Type B pancreatic cell (in vitro differentiated cells): ENCODE results near the gene ROM1. TPM values are rescaled to one million over a fixed set of nuclear protein-coding genes. Genes with fewer than 3 reads are reported as not detected.
"Not testable (repeated sequence)": the region's sequence is repeated elsewhere in the genome, so short reads cannot be mapped to it uniquely, and the experiment has no call there.

Experiments
- DNase-seq: peaks from one replicate; pipeline ENCODE4 v3.0.0; 2021; ENCODE audit warnings: mixed read lengths; ENCODE audit not compliant: unreplicated experiment; ENCODE audit errors: extremely low spot score
- H3K27ac Mint-ChIP-seq: 2 replicates; pipeline ENCODE4 v1.8.0; 2021; ENCODE audit warnings: mild to moderate bottlenecking, mixed read lengths
- H3K27me3 Mint-ChIP-seq: 2 replicates; pipeline ENCODE4 v1.8.0; 2021; ENCODE audit warnings: mixed read lengths
- H3K36me3 Mint-ChIP-seq: 2 replicates; pipeline ENCODE4 v1.8.0; 2021; ENCODE audit warnings: mixed read lengths
- H3K4me1 Mint-ChIP-seq: one replicate; pipeline ENCODE4 v1.8.0; 2021; ENCODE audit warnings: mixed read lengths; ENCODE audit not compliant: unreplicated experiment
- H3K4me3 Mint-ChIP-seq: 2 replicates; pipeline ENCODE4 v1.8.0; 2021; ENCODE audit warnings: mild to moderate bottlenecking, mixed read lengths
- H3K9me3 Mint-ChIP-seq: 2 replicates; pipeline ENCODE4 v1.8.0; 2021; ENCODE audit warnings: mixed read lengths
- total RNA-seq: library from RNA; stranded (reverse); gene quantifications from 2 replicates; pipeline ENCODE4 v1.2.1, GENCODE V29; 2021; ENCODE audit warnings: low replicate concordance
- TF ChIP-seq, protein P1 (sequence below): fragments of 200-600 bp; sonication (generic); conservative IDR thresholded peaks from 2 replicates; pipeline ENCODE4 v1.5.0; 2021; ENCODE audit warnings: antibody characterized with exemption, mild to moderate bottlenecking

The ROM1 gene
- total RNA-seq, 1 donor from 2014 or later, result 1.8 TPM

GRCh38 chr11:62579252-62579651 lies 33.8 kb upstream of the ROM1 start:
- Mint-ChIP-seq H3K4me1 (peaks cover 10% of the 10 kb centered on the region), H3K4me3 (no peak overlapping the region), H3K27me3 (no peaks in the 10 kb centered on the region), H3K36me3 (peaks cover 9% of the 10 kb centered on the region), H3K9me3 (no peaks in the 10 kb centered on the region), H3K27ac (no peak overlapping the region)
- DNase-seq, result no peak
- TF ChIP-seq, protein P1, sequence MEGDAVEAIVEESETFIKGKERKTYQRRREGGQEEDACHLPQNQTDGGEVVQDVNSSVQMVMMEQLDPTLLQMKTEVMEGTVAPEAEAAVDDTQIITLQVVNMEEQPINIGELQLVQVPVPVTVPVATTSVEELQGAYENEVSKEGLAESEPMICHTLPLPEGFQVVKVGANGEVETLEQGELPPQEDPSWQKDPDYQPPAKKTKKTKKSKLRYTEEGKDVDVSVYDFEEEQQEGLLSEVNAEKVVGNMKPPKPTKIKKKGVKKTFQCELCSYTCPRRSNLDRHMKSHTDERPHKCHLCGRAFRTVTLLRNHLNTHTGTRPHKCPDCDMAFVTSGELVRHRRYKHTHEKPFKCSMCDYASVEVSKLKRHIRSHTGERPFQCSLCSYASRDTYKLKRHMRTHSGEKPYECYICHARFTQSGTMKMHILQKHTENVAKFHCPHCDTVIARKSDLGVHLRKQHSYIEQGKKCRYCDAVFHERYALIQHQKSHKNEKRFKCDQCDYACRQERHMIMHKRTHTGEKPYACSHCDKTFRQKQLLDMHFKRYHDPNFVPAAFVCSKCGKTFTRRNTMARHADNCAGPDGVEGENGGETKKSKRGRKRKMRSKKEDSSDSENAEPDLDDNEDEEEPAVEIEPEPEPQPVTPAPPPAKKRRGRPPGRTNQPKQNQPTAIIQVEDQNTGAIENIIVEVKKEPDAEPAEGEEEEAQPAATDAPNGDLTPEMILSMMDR, result no peak

DNA sequence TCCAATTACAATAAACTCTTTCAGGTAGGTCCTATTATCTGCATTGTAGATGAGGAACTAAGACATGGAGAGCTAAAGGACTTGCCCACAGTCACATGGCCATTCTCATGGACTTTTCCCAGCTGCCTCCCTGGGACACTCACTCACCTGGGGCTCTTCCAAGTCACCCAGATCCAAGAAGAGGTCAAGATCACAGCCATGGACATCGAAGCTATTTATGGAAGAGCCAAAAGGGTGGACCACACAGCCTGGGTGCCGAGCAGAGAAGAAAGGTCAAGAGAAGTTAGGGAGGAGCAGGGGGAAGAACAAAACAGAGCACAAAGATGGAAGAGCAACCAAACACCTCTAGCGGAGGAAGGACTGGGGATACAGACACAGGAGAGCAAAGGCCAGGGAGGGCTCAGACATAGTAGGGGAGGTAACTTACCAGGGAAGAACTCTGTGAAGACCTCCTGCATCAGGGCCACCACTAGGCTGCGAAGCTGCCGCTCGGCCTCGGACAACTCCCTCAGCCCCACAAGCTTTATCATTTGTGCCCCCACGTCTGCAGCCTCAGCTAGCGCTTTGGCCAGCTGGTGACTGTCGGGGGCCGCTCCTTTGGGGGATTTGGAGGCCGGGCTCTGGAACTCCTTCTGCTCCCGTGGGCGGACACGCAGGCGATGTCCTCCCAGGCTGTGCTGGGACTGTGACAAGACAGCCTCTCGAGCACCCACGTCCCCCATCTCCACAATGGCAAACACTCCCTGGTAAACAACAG lies 31.9 kb upstream of the ROM1 start:
- H3K27ac Mint-ChIP-seq, result no peak overlapping the region
- H3K4me1 Mint-ChIP-seq, result no peaks in the 10 kb centered on the region
- no peaks in the 10 kb centered on the region for H3K27me3 Mint-ChIP-seq

DNA sequence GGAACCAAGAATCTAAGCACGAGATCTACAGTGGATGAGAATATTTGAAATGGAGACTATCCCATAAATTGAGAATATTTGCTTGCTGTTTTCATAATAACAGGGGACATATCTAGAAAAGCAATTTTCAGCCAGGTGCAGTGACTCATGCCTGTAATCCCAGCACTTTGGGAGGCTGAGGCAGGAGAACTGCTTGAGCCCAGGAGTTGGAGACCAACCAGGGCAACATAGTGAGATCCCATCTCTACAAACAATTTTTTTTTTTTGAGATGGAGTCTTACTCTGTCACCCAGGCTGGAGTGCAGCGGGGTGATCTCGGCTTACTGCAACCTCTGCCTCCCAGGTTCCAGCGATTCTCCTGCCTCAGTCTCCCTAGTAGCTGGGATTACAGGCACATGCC lies 31.3 kb upstream of the ROM1 start:
- H3K4me1 Mint-ChIP-seq, DNase-seq, H3K36me3 Mint-ChIP-seq, H3K27me3 Mint-ChIP-seq, H3K27ac Mint-ChIP-seq, H3K9me3 Mint-ChIP-seq, H3K4me3 Mint-ChIP-seq: not testable (repeated sequence)

More for the DNA sequence above, 31.9 kb upstream of the ROM1 start:
- no peak overlapping the region for H3K4me3 Mint-ChIP-seq
- H3K9me3 Mint-ChIP-seq, result no peaks in the 10 kb centered on the region
- TF ChIP-seq, protein P1, result no peak
- no peak for DNase-seq
- peaks cover 9% of the 10 kb centered on the region for H3K36me3 Mint-ChIP-seq

DNA sequence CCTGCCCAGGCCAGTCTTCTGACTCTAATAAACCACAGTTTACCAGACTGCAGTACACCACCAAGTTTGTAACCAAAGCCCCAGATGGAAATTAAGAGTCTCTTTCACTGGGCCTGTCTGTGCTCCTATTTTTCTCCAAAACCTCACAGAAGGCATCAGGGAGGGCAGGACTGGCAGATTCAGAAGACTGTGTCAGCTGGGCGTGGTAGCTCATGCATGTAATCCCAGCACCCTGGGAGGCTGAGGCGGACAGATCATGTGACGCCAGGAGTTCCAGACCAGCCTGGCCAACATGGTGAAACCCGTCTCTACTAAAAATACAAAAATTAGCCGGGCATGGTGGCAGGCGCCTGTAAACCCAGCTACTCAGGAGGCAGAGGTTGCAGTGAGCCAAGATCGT lies 27.7 kb upstream of the ROM1 start:
- H3K9me3 Mint-ChIP-seq, H3K4me1 Mint-ChIP-seq, H3K27me3 Mint-ChIP-seq, H3K4me3 Mint-ChIP-seq, H3K27ac Mint-ChIP-seq, DNase-seq, H3K36me3 Mint-ChIP-seq: not testable (repeated sequence)

DNA sequence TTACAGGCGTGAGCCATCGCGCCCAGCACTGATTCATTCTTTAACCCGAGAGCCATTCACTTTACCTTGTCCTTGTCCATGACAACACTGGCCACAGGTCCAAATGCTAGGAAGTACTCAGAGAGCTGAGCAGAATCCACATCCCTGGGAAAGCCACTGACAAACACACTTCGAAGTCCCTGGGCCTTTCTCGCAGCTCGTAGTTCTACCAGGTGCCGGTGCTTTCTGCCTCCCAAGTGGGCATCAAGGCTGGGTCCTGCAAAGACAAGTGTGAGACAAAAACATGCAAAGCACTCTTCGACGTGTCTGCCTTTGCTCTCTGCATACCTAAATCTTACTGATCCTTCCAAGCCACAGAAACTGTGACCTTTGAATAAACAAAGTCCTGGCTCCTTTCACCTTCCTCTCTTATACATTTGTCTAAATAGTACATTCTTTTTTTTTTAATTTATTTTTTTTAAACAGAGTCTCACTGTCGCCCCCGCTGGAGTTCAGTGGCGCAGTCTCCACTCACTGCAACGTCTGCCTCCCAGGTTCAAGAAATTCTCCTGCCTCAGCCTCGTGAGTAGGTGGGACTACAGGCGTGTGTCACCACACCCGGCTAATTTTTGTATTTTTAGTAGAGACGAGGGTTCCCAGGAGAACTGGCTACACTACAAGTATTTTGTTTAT lies 24.0 kb upstream of the ROM1 start:
- Mint-ChIP-seq H3K27ac (peak overlapping the region; percentile 29), H3K4me1 (peaks cover 20% of the 10 kb centered on the region)
- TF ChIP-seq, protein P1, result peak; percentile 57

GRCh38 chr11:62591448-62592145 lies 21.5 kb upstream of the ROM1 start, which contains the start of gene TUT1:
TSS of gene TUT1 (minus strand) at chr11:62591523. CDS start at chr11:62591485, 38 bp downstream.
- Mint-ChIP-seq H3K9me3 (no peaks in the 10 kb centered on the region), H3K4me3 (peak within 1 kb of the TSS; percentile 96), H3K36me3 (peaks cover 8% of the 10 kb centered on the region), H3K27ac (peak within 1 kb of the TSS; percentile 95), H3K27me3 (no peaks in the 10 kb centered on the region), H3K4me1 (peaks cover 20% of the 10 kb centered on the region)
- peak; percentile 94 for DNase-seq
- TF ChIP-seq, protein P1, result no peak

More for the DNA sequence above, 24.0 kb upstream of the ROM1 start:
- no peaks in the 10 kb centered on the region for H3K9me3 Mint-ChIP-seq
- no peaks in the 10 kb centered on the region for H3K27me3 Mint-ChIP-seq
- H3K4me3 Mint-ChIP-seq, result peak overlapping the region; percentile 96
- no peak for DNase-seq
- peaks cover 6% of the 10 kb centered on the region for H3K36me3 Mint-ChIP-seq
